Osteoblast (primary cell): Measurements from ENCODE around the gene PRSS50. TPM values are rescaled to one million over a fixed set of nuclear protein-coding genes. Genes with fewer than 3 reads are reported as not detected.

Source experiments
- DNase-seq: peaks from one replicate; pipeline ENCODE4 v3.0.0; 2011; ENCODE audit warnings: low spot score, mixed read lengths; ENCODE audit not compliant: insufficient read length; ENCODE audit errors: missing footprints
- H2AFZ ChIP-seq: 2 replicates; pipeline ENCODE4 v1.6.0; 2011; ENCODE audit warnings: mild to moderate bottlenecking, low read length
- H3K27ac ChIP-seq: 2 replicates; pipeline ENCODE4 v1.5.1; 2011; ENCODE audit warnings: mild to moderate bottlenecking, low read depth, low read length, moderate library complexity
- H3K27me3 ChIP-seq: 2 replicates; pipeline ENCODE4 v1.6.0; 2012; ENCODE audit warnings: mild to moderate bottlenecking, control low read depth, inconsistent platforms, low read length, moderate library complexity; ENCODE audit not compliant: insufficient read depth
- H3K36me3 ChIP-seq: 2 replicates; pipeline ENCODE4 v1.5.1; 2011; ENCODE audit warnings: mild to moderate bottlenecking, low read length, control low read depth, moderate library complexity; ENCODE audit not compliant: insufficient read depth
- H3K4me1 ChIP-seq: 2 replicates; pipeline ENCODE4 v1.5.1; 2011; ENCODE audit warnings: mild to moderate bottlenecking, low read length, control low read depth, moderate library complexity; ENCODE audit not compliant: insufficient read depth
- H3K4me2 ChIP-seq: 2 replicates; pipeline ENCODE4 v1.6.0; 2011; ENCODE audit warnings: mild to moderate bottlenecking, low read length; ENCODE audit not compliant: insufficient read depth
- H3K4me3 ChIP-seq: fragments of 200-600 bp; sonication (generic); 3 replicates; pipeline ENCODE4 v1.5.1; 2012; ENCODE audit warnings: mild to moderate bottlenecking, low read length, inconsistent platforms; ENCODE audit not compliant: insufficient read depth
- H3K79me2 ChIP-seq: 2 replicates; pipeline ENCODE4 v1.6.0; 2012; ENCODE audit warnings: mild to moderate bottlenecking, low read length, control low read depth, inconsistent platforms; ENCODE audit not compliant: insufficient read depth
- H3K9me3 ChIP-seq: 2 replicates; pipeline ENCODE4 v1.5.1; 2011; ENCODE audit warnings: low read depth, low read length, control low read depth
- H4K20me1 ChIP-seq: 2 replicates; pipeline ENCODE4 v1.6.0; 2012; ENCODE audit warnings: mild to moderate bottlenecking, low read length, control low read depth; ENCODE audit not compliant: insufficient read depth
- CTCF ChIP-seq: IDR thresholded peaks from 2 replicates; pipeline ENCODE4 v1.5.1; 2011; ENCODE audit warnings: mild to moderate bottlenecking, low read depth, low read length, moderate library complexity; ENCODE audit errors: extremely low read depth
- total RNA-seq: library from RNA; depleted of rRNA; stranded (reverse); fragments of >200 nt; gene quantifications from 2 replicates; pipeline ENCODE4 v1.2.3, GENCODE V29; 2012

Gene PRSS50
- total RNA-seq, 1 donor = not detected

- Histone ChIP-seq H3K27me3 (peaks cover 11% of the 10 kb centered on the region), H3K4me3 (no peak overlapping the region), H3K36me3 (no peaks in the 10 kb centered on the region), H3K4me1 (no peaks in the 10 kb centered on the region), H3K4me2 (no peak overlapping the region), H3K9me3 (no peaks in the 10 kb centered on the region), H3K27ac (no peak overlapping the region), H3K79me2 (no peaks in the 10 kb centered on the region), H2AFZ (no peak overlapping the region), H4K20me1 (no peaks in the 10 kb centered on the region)
- DNase-seq = no peak
- TF ChIP-seq CTCF = no peak
Measured at GRCh38 chr3:46734773-46735172, 17.1 kb upstream of the PRSS50 start.

- H2AFZ ChIP-seq = no peak overlapping the region
- H4K20me1 ChIP-seq = no peaks in the 10 kb centered on the region
- TF ChIP-seq CTCF = peak; percentile 26
- H3K4me3 ChIP-seq = no peak overlapping the region
- no peaks in the 10 kb centered on the region for H3K36me3 ChIP-seq
- DNase-seq = no peak
- no peak overlapping the region for H3K27ac ChIP-seq
- H3K9me3 ChIP-seq = no peaks in the 10 kb centered on the region
- H3K4me1 ChIP-seq = no peaks in the 10 kb centered on the region
- peaks cover 16% of the 10 kb centered on the region for H3K27me3 ChIP-seq
- no peaks in the 10 kb centered on the region for H3K79me2 ChIP-seq
- no peak overlapping the region for H3K4me2 ChIP-seq
Measured at GRCh38 chr3:46733026-46733800, 15.5 kb upstream of the PRSS50 start.

DNA sequence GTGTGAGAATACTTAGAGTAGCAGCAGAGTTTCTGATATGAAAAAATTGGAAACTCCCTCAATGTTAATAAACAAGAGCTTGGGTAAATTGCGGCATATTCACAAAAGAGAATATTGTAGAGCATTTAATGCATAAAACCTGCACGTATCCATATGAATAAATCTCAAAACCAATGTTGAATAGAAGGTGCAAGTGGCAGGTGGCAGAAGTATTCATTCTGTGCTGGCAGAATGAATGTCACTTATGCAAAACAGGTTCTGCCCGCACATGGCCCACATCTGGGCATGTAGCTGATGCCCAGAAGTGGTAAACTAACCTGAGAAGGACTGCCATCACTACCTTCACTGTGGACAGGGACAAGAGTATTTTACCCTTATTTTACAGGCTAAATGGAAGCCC lies 14.1 kb upstream of the PRSS50 start:
- Histone ChIP-seq H4K20me1 (no peaks in the 10 kb centered on the region), H2AFZ (no peak overlapping the region), H3K4me1 (no peaks in the 10 kb centered on the region), H3K79me2 (no peaks in the 10 kb centered on the region), H3K36me3 (no peaks in the 10 kb centered on the region), H3K27ac (no peak overlapping the region), H3K9me3 (no peaks in the 10 kb centered on the region), H3K27me3 (peaks cover 16% of the 10 kb centered on the region), H3K4me2 (no peak overlapping the region), H3K4me3 (no peak overlapping the region)
- no peak for TF ChIP-seq CTCF
- DNase-seq = no peak

DNA sequence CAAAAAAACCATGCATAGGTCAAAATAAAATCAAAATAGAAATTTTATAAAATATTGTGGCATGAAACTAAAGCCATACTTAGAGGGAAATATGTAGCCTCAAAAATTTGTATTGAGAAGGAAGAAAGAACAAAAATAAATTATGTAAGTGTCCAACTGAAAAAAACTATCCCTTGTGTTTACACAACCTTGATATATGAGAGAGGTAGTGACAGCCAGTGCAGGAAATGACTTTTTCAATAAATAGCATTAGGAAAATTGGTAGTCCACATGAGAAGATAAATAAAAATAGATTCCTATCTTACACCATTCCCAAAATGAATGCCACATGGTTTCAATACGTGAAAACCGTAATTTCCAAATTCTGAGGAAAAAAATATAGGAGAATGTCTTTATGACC lies 13.2 kb upstream of the PRSS50 start:
- Histone ChIP-seq H3K27me3 (peaks cover 16% of the 10 kb centered on the region), H3K4me1 (no peaks in the 10 kb centered on the region), H3K9me3 (no peaks in the 10 kb centered on the region), H3K79me2 (no peaks in the 10 kb centered on the region), H3K4me3 (no peak overlapping the region), H3K36me3 (no peaks in the 10 kb centered on the region), H2AFZ (no peak overlapping the region), H4K20me1 (no peaks in the 10 kb centered on the region), H3K27ac (no peak overlapping the region), H3K4me2 (no peak overlapping the region)
- TF ChIP-seq CTCF = no peak
- DNase-seq = no peak
